ENCODE results near the gene CERK.

- TF ChIP-seq EZH2 (IDR thresholded peaks at IDR 0.05) (no peak), POLR2AphosphoS5 (IDR thresholded peaks at IDR 0.05; ENCODE audit: borderline replicate concordance, low read depth, low read length) (no peak), FOXP2 (optimal IDR thresholded peaks at IDR 0.05; ENCODE audit: control extremely low read depth, extremely low read length, insufficient read depth) (no peak)
Measured at GRCh38 chr22:46756097-46756496, 18.0 kb upstream of the CERK start.

Measured in SK-N-MC (cell line).